Fibroblast of lung (primary cell): ENCODE results near the gene RTN1.

ENCODE experiments used
- CTCF ChIP-seq, 2 donors: IDR thresholded peaks in 1 of 2; conservative IDR thresholded peaks in 1 of 2; 1 replicate in 1 of 2; 2 replicates in 1 of 2; pipeline ENCODE4 v1.5.1; 2011 to 2012; ENCODE audit warnings: low read length in 2 of 2, control low read depth in 1 of 2, inconsistent platforms in 1 of 2, low read depth in 1 of 2, mild to moderate bottlenecking in 1 of 2
- EZH2 ChIP-seq: IDR thresholded peaks from 2 replicates; pipeline ENCODE4 v1.5.1; 2012; ENCODE audit warnings: low read length, control low read depth, mild to moderate bottlenecking; ENCODE audit errors: missing control alignments

GRCh38 chr14:59845245-59845644 is 25.3 kb downstream of the RTN1 start:
- no peak for TF ChIP-seq CTCF (conservative IDR thresholded peaks at IDR 0.05 in 1 of 2, IDR thresholded peaks at IDR 0.05 in 1 of 2; ENCODE audit: low read depth in 1 of 2, low read length in 2 of 2)
- no peak for TF ChIP-seq EZH2
